GM12875 (cell line): ENCODE results near the gene FOXJ3.

Source experiments
- H3K4me3 ChIP-seq: one replicate; pipeline ENCODE4 v1.5.1; 2011; ENCODE audit warnings: low read depth, low read length, control low read depth
- TF ChIP-seq, protein P1 (sequence below): IDR thresholded peaks from 2 replicates; pipeline ENCODE4 v1.5.1; 2011; ENCODE audit warnings: low read depth, mild to moderate bottlenecking, control low read depth, inconsistent platforms, low read length, moderate library complexity, borderline replicate concordance; ENCODE audit not compliant: insufficient read depth

FOXJ3 gene

GRCh38 chr1:42183210-42183956 lies 151.7 kb downstream of the FOXJ3 start:
- H3K4me3 ChIP-seq = no peak overlapping the region
- TF ChIP-seq, protein P1, sequence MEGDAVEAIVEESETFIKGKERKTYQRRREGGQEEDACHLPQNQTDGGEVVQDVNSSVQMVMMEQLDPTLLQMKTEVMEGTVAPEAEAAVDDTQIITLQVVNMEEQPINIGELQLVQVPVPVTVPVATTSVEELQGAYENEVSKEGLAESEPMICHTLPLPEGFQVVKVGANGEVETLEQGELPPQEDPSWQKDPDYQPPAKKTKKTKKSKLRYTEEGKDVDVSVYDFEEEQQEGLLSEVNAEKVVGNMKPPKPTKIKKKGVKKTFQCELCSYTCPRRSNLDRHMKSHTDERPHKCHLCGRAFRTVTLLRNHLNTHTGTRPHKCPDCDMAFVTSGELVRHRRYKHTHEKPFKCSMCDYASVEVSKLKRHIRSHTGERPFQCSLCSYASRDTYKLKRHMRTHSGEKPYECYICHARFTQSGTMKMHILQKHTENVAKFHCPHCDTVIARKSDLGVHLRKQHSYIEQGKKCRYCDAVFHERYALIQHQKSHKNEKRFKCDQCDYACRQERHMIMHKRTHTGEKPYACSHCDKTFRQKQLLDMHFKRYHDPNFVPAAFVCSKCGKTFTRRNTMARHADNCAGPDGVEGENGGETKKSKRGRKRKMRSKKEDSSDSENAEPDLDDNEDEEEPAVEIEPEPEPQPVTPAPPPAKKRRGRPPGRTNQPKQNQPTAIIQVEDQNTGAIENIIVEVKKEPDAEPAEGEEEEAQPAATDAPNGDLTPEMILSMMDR = no peak

DNA sequence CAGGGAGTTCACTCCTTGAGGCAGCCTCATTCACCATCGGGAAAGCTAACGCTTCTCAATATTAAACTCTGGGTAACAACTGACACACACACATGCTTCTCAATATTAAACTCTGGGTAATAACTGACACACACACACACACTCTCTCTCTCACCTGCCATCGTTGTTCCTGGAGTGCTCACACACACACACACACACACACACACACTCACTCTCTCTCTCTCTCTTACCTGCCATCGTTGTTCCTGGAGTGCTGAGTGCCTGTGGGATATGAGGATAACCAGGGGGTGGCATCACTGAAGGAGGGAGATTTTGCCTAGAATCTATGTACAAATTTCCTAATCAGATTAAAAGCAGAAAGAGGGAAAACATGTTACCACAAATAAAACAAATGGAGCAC lies 153.3 kb downstream of the FOXJ3 start:
- H3K4me3 ChIP-seq = no peak overlapping the region
- TF ChIP-seq, protein P1 = no peak

GRCh38 chr1:42179900-42180329 lies 155.1 kb downstream of the FOXJ3 start:
- no peak overlapping the region for H3K4me3 ChIP-seq
- TF ChIP-seq, protein P1 = no peak

- TF ChIP-seq, protein P1 = no peak
- no peak overlapping the region for H3K4me3 ChIP-seq
Measured at GRCh38 chr1:42179275-42179674, 155.8 kb downstream of the FOXJ3 start.

DNA sequence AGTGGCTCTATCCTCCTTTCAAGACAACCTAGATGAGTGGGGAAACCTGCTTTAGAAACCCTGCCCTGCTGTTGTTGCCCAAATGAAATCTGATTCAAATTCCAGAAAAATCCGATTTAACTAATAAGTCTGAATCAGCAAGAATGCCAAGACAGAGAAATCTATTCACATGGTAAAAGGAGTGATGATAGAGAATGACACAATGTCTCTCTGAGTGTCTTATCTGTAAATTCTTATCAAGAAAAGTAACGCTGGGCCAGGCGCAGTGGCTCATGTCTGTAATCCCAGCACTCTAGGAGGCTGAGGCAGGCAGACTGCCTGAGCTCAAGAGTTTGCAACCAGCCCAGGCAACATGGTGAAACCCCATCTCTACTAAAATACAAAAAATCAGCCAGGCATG lies 156.8 kb downstream of the FOXJ3 start:
- TF ChIP-seq, protein P1 = no peak
- H3K4me3 ChIP-seq = no peak overlapping the region

- TF ChIP-seq, protein P1 = no peak
Measured at GRCh38 chr1:42177541-42177981, 157.5 kb downstream of the FOXJ3 start.

DNA sequence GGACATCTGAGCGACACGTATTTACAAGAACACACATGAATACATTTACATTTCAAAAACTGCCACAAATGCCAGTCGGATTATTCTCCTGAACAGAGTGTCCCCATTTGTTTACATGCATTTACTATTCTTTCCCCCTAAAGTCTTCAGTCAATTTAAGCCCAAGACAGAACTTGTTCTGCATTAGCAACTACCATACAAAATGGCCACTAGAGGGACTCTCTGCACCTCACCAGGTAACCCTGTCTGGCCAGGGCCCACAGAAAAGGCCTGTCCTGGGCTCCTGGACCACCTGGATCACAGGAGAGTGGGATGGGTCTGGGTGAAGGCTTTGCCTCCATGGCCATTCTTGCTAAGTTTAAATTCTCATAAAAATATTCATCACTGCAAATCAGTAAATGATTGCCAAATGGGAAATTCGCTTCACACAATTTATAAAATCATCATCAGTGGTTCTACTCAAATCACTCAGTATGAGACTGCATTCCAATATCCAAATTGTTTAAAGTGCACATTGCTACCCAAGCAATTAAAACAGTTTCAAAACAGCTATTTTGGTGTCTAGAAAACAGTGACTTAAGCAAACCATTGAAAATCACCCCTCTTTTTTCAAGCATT lies 158.0 kb downstream of the FOXJ3 start:
- H3K4me3 ChIP-seq = no peak overlapping the region
- TF ChIP-seq, protein P1 = peak; percentile 79

More at GRCh38 chr1:42177541-42177981, 157.5 kb downstream of the FOXJ3 start:
- H3K4me3 ChIP-seq = no peak overlapping the region
